Measurements from ENCODE around the gene SCN3B.

DNA sequence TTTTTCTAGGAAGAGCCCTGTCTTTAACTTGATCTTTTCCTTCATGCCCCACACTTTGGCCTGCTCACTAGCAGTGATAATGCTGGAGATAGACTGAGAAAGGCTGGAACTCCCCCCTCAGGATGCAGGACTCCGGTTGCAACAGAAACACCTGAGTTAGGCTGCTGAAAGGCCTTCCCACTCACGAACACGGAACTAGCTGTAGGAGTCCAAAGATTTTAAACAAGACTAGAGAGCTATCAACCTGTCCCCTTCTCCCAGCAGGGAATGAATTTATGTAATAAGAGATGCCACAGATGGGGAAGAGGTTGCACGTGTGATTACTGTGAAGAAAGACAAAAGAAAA is 13.0 kb downstream of the SCN3B start:
- TF ChIP-seq CTCF (conservative IDR thresholded peaks at IDR 0.05): no peak
- no peak for TF ChIP-seq ZFX (IDR thresholded peaks at IDR 0.05)

Data from C4-2B (cell line).